SIG-M5 (cell line): ENCODE results near the gene LRRC3B.
"Not testable (repeated sequence)": the region's sequence is repeated elsewhere in the genome, so short reads cannot be mapped to it uniquely, and the experiment has no call there.

Source experiments
- DNase-seq: peaks from one replicate; lab custom pipeline; 2025; lab: John Stamatoyannopoulos, UW

Gene LRRC3B

DNA sequence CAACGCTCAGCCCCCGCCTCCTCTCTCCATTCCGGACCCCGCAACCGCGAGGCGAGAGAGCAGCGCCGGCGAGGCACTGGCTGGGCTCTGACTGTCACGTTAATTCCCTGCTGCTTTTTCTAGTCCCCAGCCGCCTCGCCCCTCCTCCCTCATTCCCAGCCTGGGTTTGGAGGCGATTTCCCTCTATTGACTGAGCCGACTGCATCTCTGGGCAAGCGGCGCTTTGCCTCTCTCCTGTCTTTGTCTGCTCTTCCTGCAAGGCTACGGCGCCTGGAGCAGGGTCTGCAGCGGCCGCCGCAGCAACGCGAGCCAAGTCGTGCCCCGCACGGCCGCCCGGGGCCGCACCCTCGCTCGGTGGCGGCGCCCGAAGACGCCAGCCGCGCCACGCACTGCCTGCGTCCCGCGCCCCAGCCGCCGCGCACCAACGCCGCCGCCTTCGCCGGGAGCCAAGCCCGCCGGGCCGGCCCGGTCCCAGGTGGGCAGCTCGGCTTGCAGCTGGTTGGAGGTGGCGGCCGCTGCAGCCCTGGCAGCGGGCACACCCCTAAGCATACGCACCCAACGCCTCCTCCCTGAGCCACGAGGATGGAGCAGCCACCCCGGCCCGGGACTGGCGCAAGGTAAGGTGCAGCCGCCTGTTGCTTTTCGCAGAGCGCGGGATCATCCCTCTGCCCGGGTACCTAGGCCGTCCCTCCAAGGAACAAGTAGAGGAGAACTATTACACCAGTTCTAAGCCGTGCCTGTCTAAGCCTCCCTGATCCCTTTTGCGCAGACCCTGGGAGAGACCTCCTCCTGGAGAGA, at the start of gene LRRC3B:
LRRC3B (plus strand) TSS at position 152 of the 798 bp plus-strand sequence. CDS start 86,901 bp downstream, outside the sequence.
- no peak for DNase-seq

GRCh38 chr3:26574766-26575165, 47.8 kb upstream of the LRRC3B start:
- no peak for DNase-seq

GRCh38 chr3:26579116-26579515, 43.5 kb upstream of the LRRC3B start:
- no peak for DNase-seq

DNA sequence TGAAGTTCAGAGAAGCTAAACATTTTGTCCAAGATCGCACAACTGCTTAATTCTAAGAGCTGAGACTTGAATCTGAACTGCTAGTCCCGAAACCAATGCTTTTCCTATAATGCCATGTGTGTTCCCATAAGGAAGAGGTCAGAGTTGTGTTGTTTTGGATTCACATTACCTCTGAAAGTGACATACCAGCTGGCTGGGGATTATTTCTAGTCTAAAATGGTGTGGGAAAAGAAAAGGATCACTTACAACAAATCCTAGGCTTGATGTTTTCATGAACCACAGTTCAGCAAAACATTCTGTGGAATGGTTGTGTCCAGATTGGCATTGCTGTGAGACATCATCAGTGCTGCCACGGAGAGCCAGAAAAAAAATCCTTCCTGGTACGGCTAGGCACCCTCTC, 35.0 kb upstream of the LRRC3B start:
- no peak for DNase-seq

GRCh38 chr3:26588931-26589330, 33.6 kb upstream of the LRRC3B start:
- no peak for DNase-seq

DNA sequence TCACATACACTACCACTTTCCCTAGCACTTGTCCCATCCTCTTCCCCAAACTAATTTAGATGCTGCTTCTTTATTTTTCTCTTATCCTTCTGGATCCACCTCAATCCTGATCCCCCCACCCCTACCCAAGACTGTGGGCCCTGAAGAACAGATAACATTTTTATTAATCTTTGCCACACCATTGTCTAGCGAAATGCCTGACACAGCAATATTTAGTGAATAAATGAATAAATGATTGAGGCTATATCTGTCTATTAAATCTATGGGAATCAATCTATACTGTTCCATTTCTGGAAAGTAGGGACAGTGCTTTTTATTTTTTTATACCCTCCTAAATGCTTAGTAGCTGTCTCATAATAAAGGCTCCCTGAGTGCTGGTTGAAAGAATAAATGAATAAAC, 32.9 kb upstream of the LRRC3B start:
- no peak for DNase-seq

DNA sequence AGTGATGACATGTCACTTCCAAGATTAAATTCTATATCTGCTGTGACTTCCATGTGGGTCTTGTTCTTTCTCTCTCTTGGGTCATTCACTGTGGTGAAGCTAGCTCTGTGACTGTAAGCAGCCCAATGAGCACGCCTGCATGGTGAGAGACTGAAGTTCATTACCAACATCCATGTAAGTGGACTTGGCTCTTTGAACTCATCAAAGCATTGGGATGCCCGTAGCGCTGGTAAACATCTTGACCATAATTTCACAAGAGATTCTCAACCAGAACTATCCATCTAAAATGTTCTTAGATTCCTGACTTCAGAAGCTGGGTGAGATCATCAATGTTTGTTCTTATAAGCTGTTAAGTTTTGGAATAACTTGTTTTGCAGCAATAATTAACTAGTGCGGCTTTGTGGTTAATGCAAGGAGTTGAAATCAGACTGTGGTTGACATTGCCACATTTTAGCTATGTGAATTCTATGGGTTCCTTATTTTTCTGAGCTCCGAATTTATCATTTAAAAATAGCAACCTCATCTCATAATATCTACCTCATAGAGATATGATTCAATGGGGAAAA, 31.6 kb upstream of the LRRC3B start:
- no peak for DNase-seq

DNA sequence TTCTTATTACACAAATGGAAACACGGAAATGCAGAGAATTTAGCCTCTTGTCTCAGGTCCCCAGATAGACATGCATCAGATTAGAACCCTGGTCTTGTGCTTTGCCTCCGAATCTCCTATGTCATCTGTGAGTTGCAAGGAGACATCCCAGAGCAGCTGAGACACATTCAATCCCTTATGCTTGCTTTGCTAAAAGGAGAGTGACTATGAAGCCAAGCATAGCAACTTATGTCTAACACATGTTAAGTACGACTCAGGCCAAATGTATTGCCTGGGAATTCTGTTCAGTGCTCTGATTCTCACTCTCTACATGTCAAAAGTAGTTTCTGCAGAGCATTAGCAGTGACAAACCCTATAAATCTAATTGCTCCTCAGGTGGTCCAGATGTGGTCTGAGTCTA, 30.6 kb upstream of the LRRC3B start:
- no peak for DNase-seq

DNA sequence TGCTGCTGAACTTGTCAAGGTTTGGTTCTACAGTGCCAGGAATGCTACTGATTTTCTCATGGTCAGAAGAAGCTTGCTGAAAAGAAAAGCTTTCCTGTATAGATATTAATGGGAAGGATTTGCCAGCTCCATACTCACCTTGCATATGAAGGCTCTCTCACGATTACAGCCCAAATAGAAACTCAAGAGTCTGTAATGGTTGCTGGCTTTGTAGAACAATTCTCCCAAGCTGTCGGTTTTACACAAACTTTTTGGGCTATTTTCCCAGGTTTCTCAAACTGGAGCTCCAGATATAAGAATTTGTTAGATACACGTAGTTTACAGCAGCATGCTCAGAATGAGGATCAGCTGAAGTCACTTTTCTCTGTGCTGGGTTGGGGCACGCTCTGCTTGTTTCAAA, 30.1 kb upstream of the LRRC3B start:
- no peak for DNase-seq

DNA sequence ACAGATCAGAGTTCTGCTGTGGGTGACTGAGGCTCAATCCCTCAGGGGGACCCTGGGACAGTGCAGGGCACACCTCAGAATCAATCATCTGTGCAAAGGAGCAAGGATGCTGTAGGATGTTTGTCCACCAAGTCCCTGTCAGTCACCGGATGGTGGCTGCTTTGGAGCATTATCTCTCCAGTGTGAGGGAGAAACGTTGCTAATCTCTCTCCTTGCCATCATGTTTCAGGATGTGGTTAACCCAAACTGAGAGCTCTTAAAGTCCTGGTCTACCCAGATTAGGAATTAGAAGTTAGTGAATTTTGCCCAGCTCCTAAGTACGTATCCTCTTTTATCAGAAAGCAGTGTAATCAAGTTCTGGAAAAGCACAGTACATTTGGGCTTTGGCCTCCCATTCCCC, 26.2 kb upstream of the LRRC3B start:
- DNase-seq: no peak

GRCh38 chr3:26603311-26603710, 19.3 kb upstream of the LRRC3B start:
- not testable (repeated sequence) for DNase-seq

DNA sequence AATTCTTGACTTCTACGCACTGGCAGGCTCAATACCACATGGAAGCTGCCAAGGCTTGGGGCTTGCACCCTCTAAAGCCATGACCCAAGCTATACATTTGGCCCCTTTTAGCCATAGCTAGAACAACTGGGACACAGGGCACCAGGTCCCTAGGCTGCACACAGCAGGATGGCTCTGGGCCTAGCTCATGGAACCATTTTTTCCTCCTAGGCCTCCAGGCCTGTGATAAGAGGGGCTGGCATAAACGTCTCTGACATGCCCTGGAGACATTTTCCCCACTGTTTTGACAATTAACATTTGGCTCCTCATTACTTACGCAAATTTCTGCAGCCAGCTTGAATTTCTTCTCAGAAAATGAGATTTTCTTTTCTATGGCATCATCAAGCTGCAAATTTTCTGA, 18.8 kb upstream of the LRRC3B start:
- DNase-seq: not testable (repeated sequence)

DNA sequence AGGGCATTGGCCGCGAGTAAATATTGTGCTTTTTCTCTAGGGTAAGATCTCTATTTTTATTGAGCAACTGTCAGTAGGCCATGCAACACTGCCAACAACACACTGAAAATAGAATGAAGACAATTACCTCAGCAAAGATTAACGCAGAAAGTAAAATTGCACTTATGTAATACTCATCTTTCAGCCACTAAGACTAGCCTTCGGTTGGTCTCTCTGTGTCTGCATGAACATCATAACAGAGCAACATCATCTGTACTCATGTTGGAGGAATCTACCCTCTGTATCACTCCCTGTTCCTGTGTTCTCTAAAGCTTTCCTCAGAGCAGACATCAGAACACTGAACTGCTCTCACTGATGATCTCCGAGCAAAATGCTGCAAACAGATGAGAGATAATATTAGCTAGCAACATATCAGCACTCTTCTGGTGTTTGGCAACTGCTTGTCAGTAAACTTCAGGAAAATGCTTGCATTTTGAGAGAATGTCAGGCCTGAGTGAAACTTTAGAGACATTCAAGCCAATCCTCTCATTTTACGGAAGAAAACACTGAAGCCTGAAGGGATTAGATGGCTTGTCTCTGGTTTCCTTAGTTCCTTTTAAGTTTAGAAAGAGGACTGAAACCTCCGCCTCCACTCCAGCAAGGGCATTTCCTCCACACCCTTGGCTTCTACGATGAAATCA, 8.4 kb upstream of the LRRC3B start:
- no peak for DNase-seq

DNA sequence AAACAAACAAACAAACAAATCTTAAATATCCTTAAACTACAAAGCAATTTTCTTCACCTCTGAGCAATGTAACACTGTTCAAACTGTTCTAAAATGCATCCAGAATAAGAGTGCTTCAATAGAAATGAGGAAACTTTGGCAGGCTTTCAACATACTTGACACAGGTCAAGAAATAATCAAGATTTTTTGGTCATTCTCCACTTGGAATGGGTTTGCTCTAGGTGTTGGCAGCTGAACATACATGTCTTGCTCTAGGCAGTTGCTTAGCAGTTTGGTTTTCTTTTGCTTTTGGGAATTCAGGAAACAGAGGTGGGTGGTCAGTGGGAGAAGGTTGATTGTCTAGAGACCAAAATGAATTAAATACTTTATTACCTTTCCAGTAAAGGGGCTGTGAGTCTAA, 1.4 kb upstream of the LRRC3B start:
- no peak for DNase-seq

DNA sequence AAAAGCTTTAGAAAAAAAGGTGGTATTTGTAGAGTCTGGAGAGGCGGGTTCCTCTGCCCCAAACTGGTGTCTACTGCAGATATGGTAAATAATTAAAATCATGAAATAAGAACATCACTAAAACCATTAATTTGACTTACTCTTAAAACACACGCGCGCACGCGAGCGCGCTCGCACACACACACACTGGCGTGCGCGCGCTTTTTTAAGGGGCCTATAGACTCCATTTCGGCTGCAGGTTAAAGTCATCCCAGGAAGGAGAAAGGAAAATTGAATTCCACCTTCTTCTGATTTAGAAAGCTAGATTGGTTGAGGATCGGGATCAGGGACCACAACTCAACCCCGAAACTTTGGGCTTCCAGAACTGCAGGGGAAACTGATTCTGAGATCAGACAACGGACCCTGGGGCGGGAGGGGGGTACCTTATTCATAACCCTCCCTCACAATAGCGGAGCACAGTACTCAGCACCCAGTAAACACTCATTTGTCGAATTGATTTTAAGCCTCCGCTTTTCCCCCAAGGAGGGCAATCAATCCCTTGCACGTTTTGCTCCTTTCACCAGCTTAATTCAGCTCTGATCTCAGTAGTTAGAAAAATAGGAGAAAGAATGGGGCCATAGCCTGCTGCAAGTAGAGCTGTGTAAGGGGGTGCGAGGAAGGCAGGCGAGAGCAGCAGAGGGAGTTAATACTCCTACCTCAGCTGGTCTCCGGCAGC, 509 bp upstream of the LRRC3B start:
- no peak for DNase-seq

DNA sequence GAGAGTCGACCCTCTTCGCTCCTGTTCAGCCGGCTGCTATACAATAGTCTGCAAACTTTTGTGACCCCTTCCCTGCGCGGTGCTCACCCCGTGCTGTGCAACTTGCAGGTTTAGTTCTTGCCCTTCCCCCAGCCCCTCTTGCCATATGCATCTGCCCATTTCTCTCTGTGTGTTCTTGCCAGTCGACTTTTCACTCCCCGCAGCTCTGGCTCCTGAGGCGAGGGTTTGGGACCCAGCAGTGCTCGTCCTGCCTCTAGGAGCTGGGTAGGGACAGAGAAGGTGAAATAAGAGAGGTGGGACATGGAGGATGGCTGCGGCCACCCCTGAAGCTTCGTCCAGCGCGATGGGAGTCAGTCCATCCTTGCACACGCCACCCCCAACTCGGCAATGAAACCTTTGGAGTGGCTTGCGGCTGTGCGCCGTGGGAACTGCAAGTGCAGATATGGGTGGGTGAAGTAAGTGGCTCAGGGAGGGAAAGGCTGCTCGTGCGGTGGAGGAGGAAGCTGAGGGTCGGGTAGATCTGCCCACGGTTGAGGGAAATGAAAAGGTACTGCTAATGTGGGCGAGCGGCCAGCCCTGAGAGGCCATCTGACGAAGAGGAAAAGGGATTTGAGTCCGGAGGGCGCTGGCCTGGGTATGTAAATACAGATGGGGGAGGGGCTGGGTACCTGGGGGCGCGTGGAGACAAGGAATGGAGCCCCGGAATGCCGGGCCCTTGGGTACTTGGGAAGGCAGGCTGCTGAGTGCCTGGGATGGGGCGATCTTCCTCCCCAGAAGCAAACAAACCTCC, 1.0 kb downstream of the LRRC3B start:
- no peak for DNase-seq

GRCh38 chr3:26624209-26624765, 1.7 kb downstream of the LRRC3B start:
- no peak for DNase-seq

DNA sequence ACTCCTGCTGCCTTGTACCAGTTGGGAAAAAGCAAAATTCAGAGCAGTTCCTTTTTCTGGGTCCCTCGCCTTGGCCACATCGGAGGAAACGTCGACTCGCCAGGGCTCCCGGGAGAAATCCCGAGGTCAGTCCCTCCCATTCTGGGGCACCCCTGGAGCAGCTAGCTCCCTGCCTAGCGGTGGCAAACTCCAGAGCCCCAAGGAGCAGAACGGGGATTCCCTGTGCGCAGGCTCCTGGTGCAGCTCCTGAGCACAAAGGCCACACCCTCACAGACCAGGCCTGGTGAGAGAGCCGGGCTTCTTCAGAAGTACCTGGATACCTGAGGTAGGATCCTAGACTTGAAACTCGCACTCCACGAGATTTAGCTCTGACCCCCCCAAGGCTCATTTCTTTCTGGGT, 2.6 kb downstream of the LRRC3B start:
- DNase-seq: no peak

GRCh38 chr3:26627080-26627479, 4.5 kb downstream of the LRRC3B start:
- DNase-seq: no peak

DNA sequence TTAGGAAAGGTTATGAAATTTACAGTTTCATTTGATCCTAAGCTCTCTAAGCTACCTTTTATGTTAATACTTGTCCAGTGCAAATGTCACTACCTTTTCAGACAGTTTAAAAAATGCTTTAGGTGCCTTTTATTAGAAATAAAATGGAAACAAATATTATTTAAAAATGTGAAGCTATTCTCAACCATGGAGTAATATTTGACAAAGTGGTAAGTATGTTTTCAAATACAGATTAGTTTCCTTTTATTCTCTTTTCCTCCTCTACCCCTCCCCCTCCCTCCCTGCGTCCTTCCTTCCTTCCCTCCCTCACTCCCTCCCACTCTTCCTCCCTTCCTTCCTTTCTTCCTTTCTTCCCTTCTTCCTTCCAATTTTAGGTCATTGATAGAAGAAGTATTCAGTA, 6.3 kb downstream of the LRRC3B start:
- no peak for DNase-seq

DNA sequence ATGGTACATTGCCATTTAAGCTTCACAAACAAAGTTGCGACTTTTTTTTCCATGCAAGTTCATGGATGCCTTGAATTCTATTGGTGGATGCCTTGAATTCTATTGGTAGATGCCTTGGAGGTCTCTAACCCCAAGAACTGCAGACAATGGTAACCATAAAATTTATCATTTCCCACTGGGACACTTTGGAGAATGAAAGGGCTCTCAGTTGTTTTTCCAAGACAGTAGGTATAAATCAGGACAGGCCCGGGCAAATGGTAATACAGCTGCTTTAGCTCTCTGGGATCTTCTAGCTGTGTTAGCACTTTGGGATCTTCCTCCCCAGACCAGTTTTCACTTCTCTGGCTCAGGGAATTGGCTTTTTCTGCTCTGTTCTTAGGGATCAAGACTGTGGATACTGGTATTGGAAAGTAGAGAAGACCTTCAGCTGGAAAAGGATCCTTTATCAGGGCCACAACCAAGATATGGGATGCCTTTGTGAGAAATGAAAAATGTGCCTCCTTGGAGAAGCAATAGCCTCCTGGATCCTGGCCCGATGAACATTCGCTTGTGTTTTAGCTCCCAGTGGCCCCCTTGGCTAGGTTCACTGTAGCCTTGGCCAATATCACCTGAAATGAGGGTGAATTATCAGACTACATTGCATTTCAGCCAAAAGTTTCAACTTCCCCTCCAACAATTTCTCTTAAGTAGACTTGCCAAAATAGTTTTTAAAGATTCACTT, 8.3 kb downstream of the LRRC3B start:
- DNase-seq: no peak
